Karpas-422 (cell line): ENCODE results near the gene ELAVL3. TPM values are rescaled to one million over a fixed set of nuclear protein-coding genes. Genes with fewer than 3 reads are reported as not detected.
A peak's percentile ranks its signal among the peaks of the same experiment; 100 is the strongest.

ENCODE experiments used
- DNase-seq: peaks from one replicate; pipeline ENCODE4 v3.0.0-alpha.2; 2015
- H2AFZ ChIP-seq: fragments of 200-600 bp; sonication (generic); 2 replicates; pipeline ENCODE4 v1.6.1; 2014; ENCODE audit warnings: antibody characterized with exemption, low read length, mixed read lengths
- H3K27ac ChIP-seq: fragments of 200-600 bp; sonication (generic); 2 replicates; pipeline ENCODE4 v1.5.1; 2014; ENCODE audit warnings: mild to moderate bottlenecking, low read length, moderate library complexity
- H3K27me3 ChIP-seq: fragments of 200-600 bp; sonication (generic); 2 replicates; pipeline ENCODE4 v1.6.1; 2014; ENCODE audit warnings: low read length, mixed read lengths
- H3K36me3 ChIP-seq: fragments of 200-600 bp; sonication (generic); 2 replicates; pipeline ENCODE4 v1.6.1; 2014; ENCODE audit warnings: low read length, mixed read lengths; ENCODE audit not compliant: insufficient read depth
- H3K4me1 ChIP-seq: fragments of 200-600 bp; sonication (generic); 2 replicates; pipeline ENCODE4 v1.6.1; 2014; ENCODE audit warnings: mild to moderate bottlenecking, low read length, mixed read lengths
- H3K4me2 ChIP-seq: fragments of 200-600 bp; sonication (generic); 2 replicates; pipeline ENCODE4 v1.6.1; 2014; ENCODE audit warnings: low read length, low read depth, mild to moderate bottlenecking; ENCODE audit not compliant: poor library complexity, severe bottlenecking
- H3K4me3 ChIP-seq: fragments of 200-600 bp; sonication (generic); 2 replicates; pipeline ENCODE4 v1.5.1; 2014; ENCODE audit warnings: mild to moderate bottlenecking, antibody characterized with exemption, low read length, mixed read lengths
- H3K79me2 ChIP-seq: fragments of 200-600 bp; sonication (generic); 2 replicates; pipeline ENCODE4 v1.6.1; 2014; ENCODE audit warnings: mild to moderate bottlenecking, low read length, mixed read lengths
- H3K9ac ChIP-seq: fragments of 200-600 bp; sonication (generic); 2 replicates; pipeline ENCODE4 v1.6.0; 2014; ENCODE audit warnings: low read length
- H3K9me2 ChIP-seq: fragments of 200-600 bp; sonication (generic), shearing (Covaris generic); replicated peaks from 2 replicates; pipeline ENCODE4 v1.6.0; 2014; ENCODE audit warnings: mild to moderate bottlenecking, low read length, moderate library complexity; ENCODE audit not compliant: insufficient read depth
- H3K9me3 ChIP-seq: fragments of 300-700, 200-600 bp; sonication (generic); 2 replicates; pipeline ENCODE4 v1.6.1; 2014; ENCODE audit warnings: low read length, mixed read lengths
- H4K20me1 ChIP-seq: fragments of 200-600 bp; sonication (generic); 2 replicates; pipeline ENCODE4 v1.6.1; 2014; ENCODE audit warnings: mild to moderate bottlenecking, antibody characterized with exemption, low read length, low read depth; ENCODE audit not compliant: insufficient read depth
- total RNA-seq: library from RNA; depleted of rRNA; stranded (reverse); fragments of >200 nt; shearing (Covaris generic); gene quantifications from 2 replicates; pipeline ENCODE4 v1.2.3, GENCODE V29; 2014; ENCODE audit warnings: low replicate concordance

ELAVL3 gene
- total RNA-seq, 1 experiment from 2014 or later: not detected

DNA sequence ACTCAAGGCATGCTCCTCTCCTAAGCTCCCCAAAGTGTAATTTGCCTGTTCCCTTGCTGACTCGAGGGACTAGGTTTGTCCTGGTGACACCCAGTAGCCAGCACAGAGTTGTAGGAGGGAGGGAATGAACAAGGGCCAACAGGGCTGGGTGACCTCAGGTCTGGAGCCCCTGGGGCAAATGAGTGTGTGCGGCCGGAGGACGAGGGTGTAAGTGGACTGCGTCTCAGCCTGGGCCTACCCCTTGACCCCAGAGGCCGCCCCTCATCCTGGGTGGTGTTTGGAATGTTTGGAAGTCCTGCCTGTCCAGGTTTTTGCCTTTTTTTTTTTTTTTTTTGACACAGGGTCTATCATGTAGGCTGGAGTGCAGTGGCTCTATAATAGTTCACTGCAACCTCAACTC is 26.1 kb upstream of the ELAVL3 start:
- Histone ChIP-seq H3K27me3 (no peaks in the 10 kb centered on the region), H3K9me2 (no peaks in the 10 kb centered on the region), H3K4me2 (peak overlapping the region; percentile 96), H4K20me1 (no peaks in the 10 kb centered on the region), H3K9me3 (no peaks in the 10 kb centered on the region), H3K79me2 (peaks cover 29% of the 10 kb centered on the region), H3K4me3 (peak overlapping the region; percentile 86), H3K36me3 (0 out of 2 replicates have a peak, but pooled peaks cover 4% of the 10 kb centered on the region), H2AFZ (no peak overlapping the region), H3K9ac (peak overlapping the region; percentile 89), H3K4me1 (peaks cover 27% of the 10 kb centered on the region), H3K27ac (peak overlapping the region; percentile 11; the same call in 1 of the 2 replicates)
- DNase-seq: no peak

GRCh38 chr19:11506101-11506555 is 25.3 kb upstream of the ELAVL3 start:
- no peaks in the 10 kb centered on the region for H3K9me2 ChIP-seq
- DNase-seq: no peak
- H2AFZ ChIP-seq: peak overlapping the region; percentile 21; the same call in 1 of the 2 replicates
- H3K4me2 ChIP-seq: peak overlapping the region; percentile 96
- H3K4me1 ChIP-seq: peaks cover 27% of the 10 kb centered on the region
- H4K20me1 ChIP-seq: no peaks in the 10 kb centered on the region
- peak overlapping the region; percentile 89 for H3K9ac ChIP-seq
- peak overlapping the region; percentile 68 for H3K27ac ChIP-seq
- H3K9me3 ChIP-seq: no peaks in the 10 kb centered on the region
- H3K36me3 ChIP-seq: 0 out of 2 replicates have a peak, but pooled peaks cover 3% of the 10 kb centered on the region
- no peaks in the 10 kb centered on the region for H3K27me3 ChIP-seq
- peaks cover 29% of the 10 kb centered on the region for H3K79me2 ChIP-seq
- H3K4me3 ChIP-seq: peak overlapping the region; percentile 86

- peak within 1 kb of the TSS; percentile 96 for H3K4me2 ChIP-seq
- peaks cover 27% of the 10 kb centered on the region for H3K4me1 ChIP-seq
- no peaks in the 10 kb centered on the region for H3K36me3 ChIP-seq
- no peaks in the 10 kb centered on the region for H3K27me3 ChIP-seq
- peak within 1 kb of the TSS; percentile 89 for H3K9ac ChIP-seq
- peak within 1 kb of the TSS; percentile 42; the same call in 1 of the 2 replicates for H2AFZ ChIP-seq
- peak within 1 kb of the TSS; percentile 70 for H3K27ac ChIP-seq
- no peaks in the 10 kb centered on the region for H4K20me1 ChIP-seq
- H3K79me2 ChIP-seq: peaks cover 29% of the 10 kb centered on the region
- peak within 1 kb of the TSS; percentile 86 for H3K4me3 ChIP-seq
- peak; percentile 98 for DNase-seq
- no peaks in the 10 kb centered on the region for H3K9me2 ChIP-seq
- H3K9me3 ChIP-seq: no peaks in the 10 kb centered on the region
Observed at GRCh38 chr19:11505504-11506100, 24.8 kb upstream of the ELAVL3 start, which contains the start of gene ZNF653. Gene ZNF653, minus strand, starts transcription at chr19:11505839. Its CDS starts 53 bp downstream, at chr19:11505786.

GRCh38 chr19:11505032-11505503 is 24.2 kb upstream of the ELAVL3 start:
- Histone ChIP-seq H3K9ac (peak overlapping the region; percentile 89), H3K9me2 (no peaks in the 10 kb centered on the region), H3K27me3 (no peaks in the 10 kb centered on the region), H3K4me2 (peak overlapping the region; percentile 96), H3K9me3 (no peaks in the 10 kb centered on the region), H4K20me1 (no peaks in the 10 kb centered on the region), H3K4me3 (peak overlapping the region; percentile 86), H3K36me3 (no peaks in the 10 kb centered on the region), H3K27ac (peak overlapping the region; percentile 70), H2AFZ (peak overlapping the region; percentile 42; the same call in 1 of the 2 replicates), H3K4me1 (peaks cover 27% of the 10 kb centered on the region), H3K79me2 (peaks cover 29% of the 10 kb centered on the region)
- peak; percentile 99 for DNase-seq

DNA sequence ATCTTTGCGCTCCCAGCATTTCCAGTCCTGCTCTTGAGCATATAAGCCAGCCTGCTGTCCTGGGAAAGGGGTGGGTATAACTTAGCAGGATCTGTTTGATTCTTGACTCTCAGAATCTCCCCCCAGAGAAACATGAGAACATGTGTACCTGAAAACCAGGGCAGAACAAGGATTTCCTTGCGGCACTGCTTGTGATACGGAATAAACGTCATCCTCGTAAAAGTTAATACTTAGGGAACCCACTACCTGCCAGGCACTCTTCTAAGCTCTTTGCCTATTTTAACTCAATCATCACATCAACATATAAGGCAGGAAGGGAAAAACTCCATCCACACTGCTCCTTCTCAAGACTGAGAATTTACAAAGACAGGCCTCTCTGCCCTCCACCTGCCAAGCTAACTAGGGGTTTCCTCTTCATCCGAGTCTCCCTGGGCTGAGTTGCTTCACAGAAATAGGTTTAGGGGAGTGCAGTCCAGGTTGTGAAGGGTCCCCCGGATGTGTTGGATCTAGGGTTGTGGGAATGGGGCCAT is 23.7 kb upstream of the ELAVL3 start:
- peak overlapping the region; percentile 96 for H3K4me2 ChIP-seq
- H3K9me2 ChIP-seq: no peaks in the 10 kb centered on the region
- no peaks in the 10 kb centered on the region for H3K9me3 ChIP-seq
- no peaks in the 10 kb centered on the region for H3K36me3 ChIP-seq
- DNase-seq: no peak
- peak overlapping the region; percentile 86 for H3K4me3 ChIP-seq
- peaks cover 29% of the 10 kb centered on the region for H3K79me2 ChIP-seq
- H4K20me1 ChIP-seq: no peaks in the 10 kb centered on the region
- peaks cover 27% of the 10 kb centered on the region for H3K4me1 ChIP-seq
- H3K27me3 ChIP-seq: no peaks in the 10 kb centered on the region
- no peak overlapping the region for H2AFZ ChIP-seq
- no peak overlapping the region for H3K27ac ChIP-seq
- peak overlapping the region; percentile 79 for H3K9ac ChIP-seq

DNA sequence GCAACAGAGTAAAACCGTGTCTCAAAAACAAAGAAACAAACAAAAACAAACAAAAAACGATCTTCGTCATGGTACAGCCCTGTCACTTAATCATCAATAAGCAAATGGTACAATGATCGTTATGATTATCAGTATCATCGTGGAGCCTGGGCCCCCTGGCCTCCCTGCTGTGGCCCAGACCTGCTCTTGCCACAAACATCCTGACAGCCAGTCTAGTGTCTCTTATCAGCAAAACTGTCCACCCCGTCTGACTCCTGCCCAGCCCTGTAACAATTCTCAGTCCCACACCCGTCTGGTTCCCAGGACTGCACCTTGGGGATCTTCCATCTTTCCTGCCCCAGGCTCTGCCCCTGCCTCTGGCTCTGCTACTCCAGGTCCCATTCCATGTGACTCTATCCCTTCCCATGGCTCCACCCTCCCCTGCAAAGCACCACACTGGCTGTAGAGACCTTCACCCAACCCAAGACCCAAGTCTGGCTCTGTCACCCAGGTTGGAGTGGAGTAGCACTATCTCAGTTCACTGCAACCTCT is 19.1 kb upstream of the ELAVL3 start:
- Histone ChIP-seq H3K27ac (no peak overlapping the region), H3K79me2 (peaks cover 20% of the 10 kb centered on the region), H4K20me1 (no peaks in the 10 kb centered on the region), H3K4me2 (no peak overlapping the region), H3K4me1 (peaks cover 7% of the 10 kb centered on the region), H3K27me3 (no peaks in the 10 kb centered on the region), H3K36me3 (no peaks in the 10 kb centered on the region), H3K9ac (no peak overlapping the region), H3K4me3 (no peak overlapping the region), H3K9me3 (no peaks in the 10 kb centered on the region), H3K9me2 (no peaks in the 10 kb centered on the region), H2AFZ (no peak overlapping the region)
- no peak for DNase-seq

GRCh38 chr19:11499220-11499726 is 18.4 kb upstream of the ELAVL3 start:
- Histone ChIP-seq H3K9ac (no peak overlapping the region), H3K4me3 (no peak overlapping the region), H3K36me3 (no peaks in the 10 kb centered on the region), H3K4me1 (peaks cover under 1% of the 10 kb centered on the region), H2AFZ (no peak overlapping the region), H3K4me2 (no peak overlapping the region), H3K9me3 (no peaks in the 10 kb centered on the region), H3K27ac (no peak overlapping the region), H3K9me2 (no peaks in the 10 kb centered on the region), H3K79me2 (peaks cover 13% of the 10 kb centered on the region; the same call in 1 of the 2 replicates), H4K20me1 (no peaks in the 10 kb centered on the region), H3K27me3 (no peaks in the 10 kb centered on the region)
- DNase-seq: no peak
